ENCODE results near the gene YWHAH.

YWHAH gene

GRCh38 chr22:31983911-31984656 lies 39.7 kb downstream of the YWHAH start:
- DNase-seq (ENCODE audit: low spot score) = no peak

DNA sequence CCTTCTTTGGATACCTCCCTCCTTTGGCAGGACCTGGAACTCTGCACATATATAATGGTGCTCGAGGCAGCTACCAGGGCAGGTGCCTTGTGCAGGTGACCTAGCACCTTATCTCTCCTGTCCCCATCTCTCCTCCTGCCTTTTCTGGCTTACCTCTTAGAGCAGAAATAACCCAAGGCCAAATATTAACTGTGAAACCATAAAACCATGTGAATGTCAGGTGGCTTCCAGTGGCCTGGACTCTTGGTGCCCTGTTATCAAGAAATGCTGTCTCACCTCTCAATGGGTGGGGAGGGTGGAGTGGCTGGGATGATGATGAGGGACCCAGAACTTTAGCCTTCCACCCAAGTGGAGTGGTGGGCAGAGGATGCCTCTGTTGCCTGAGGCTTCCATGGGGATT lies 42.9 kb downstream of the YWHAH start:
- no peak for DNase-seq (ENCODE audit: low spot score)

DNA sequence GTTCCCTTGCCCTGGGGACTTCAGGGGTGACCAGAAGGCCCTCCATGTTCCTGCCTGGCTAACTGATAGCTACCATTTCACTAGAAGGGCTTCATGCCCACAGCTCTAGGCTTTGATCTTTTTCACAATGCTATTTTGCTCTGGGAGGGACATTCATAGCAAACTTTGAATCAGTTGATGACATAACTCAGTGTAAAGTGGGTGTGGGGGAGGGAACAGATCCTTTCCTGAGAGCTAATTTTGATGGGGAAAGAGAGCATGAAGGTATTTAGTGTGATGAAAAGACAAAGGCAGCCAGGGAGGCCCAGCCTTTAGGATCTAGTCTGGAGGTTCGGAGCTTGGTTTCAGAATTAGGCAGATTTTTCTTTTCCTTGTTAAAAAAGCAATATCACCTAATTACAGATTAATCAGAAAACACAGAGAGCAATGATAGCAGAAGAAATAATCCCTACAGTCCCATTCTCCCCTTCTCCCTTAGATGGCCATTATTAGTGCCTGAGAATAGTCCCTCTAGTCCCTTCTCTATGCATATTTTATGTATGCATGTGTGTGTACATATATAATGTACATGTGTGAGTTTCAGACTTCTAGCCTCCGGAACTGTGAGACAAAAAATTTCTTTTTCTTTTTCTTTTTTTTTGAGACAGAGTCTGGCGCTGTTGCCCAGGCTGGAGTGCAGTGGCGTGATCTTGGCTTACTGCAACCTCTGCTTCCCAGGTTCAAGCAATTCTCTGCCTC lies 46.9 kb downstream of the YWHAH start:
- DNase-seq (ENCODE audit: low spot score) = no peak

GRCh38 chr22:31995046-31995445 lies 50.7 kb downstream of the YWHAH start:
- DNase-seq (ENCODE audit: low spot score) = no peak

GRCh38 chr22:31995807-31996206 lies 51.5 kb downstream of the YWHAH start:
- no peak for DNase-seq (ENCODE audit: low spot score)

DNA sequence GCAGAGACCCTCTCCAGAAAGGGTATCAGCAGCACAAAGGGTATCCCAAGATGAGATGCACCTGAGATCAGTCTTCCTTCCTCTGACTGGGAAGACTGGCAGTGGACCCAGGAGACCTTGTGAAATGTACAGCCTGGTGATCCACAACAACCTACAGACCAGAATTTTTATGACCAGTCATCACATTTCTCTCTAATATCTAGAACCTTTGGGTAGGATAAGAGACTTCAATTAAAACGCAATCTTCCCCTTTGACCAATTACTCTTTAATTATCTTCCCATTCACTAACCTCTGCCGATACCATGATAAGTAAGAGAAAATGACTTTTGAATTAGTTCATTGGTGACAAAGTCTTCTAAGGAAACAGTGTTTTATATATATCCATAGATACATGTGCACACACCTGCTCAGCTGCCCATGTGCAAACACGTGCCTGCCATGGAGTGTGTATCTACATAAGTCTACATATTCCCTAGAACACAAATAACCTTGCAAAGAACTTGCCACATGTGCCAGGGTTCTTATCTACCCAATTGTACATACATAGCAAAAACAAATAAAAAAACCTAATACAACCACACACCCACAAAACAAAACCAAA lies 54.5 kb downstream of the YWHAH start:
- DNase-seq (ENCODE audit: low spot score) = no peak

DNA sequence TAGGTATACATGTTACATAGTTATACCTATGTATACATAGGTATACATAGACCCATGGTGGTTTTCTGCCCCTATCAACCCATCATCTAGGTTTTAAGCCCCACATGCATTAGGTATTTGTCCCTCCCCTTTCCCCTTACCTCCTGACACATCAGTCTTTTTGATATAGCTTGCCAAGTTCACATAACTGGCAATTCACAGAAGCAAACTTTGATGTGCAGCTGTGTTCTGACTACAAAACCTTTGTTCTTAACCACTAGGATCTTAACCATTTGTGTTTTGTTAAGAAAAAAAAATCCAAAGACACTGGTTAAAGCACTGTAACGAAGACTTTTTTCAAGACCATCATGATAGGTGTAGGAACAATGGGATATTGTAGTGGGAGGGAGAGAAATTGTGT lies 55.8 kb downstream of the YWHAH start:
- DNase-seq (ENCODE audit: low spot score) = no peak

GRCh38 chr22:32005453-32005852 lies 61.1 kb downstream of the YWHAH start:
- DNase-seq (ENCODE audit: low spot score) = no peak
